Activated gamma-delta T cell treated with Interleukin-2 at 50 U/mL for 16 hours (primary cell): ENCODE measurements around the gene SEMA5B.

Experiments used
- DNase-seq: peaks from one replicate; pipeline ENCODE4 v3.0.0-alpha.2; 2020

Gene SEMA5B

DNA sequence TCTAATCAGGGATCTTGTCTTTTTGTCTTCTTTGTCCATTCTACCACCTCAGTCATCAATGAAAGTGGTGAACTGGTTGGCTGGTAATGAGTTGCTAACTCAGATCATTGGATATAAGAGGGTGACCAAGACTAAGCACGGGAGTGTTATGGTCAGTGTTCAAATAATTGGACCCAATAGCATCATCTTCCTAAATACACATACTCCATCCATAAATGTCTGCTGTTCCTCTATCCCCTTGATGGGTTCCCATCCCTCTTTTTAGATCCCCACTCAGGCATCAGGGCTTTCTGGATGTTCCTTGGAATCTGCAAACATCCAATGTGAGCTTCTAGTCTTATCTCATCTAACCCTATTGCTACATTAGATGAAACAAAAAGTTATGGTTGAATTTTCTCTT lies 3.5 kb downstream of the SEMA5B start:
- no peak for DNase-seq

DNA sequence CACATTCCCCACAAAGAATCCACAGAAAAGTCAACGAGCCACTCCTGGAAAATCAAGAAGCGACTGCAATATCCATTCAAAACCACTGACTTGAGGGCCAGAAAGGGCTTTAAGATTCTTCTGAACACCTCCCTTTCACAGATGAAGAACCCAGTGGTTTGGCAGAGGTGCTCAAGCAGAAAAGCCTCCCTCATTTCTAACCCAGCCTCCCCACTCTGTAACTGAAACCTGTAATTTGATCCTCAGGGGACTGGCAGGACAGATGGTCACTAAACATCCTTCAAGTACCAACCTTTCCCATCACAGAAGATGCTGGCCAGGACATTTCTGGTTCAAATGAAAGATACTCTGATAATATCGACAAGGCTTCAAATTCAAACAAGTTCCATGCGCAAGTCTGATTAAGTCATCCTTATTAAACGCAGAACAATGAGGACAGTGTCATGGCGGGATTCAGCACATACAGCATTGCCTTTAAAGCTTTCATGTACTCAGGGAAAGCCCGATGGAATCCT lies 5.5 kb downstream of the SEMA5B start:
- no peak for DNase-seq

DNA sequence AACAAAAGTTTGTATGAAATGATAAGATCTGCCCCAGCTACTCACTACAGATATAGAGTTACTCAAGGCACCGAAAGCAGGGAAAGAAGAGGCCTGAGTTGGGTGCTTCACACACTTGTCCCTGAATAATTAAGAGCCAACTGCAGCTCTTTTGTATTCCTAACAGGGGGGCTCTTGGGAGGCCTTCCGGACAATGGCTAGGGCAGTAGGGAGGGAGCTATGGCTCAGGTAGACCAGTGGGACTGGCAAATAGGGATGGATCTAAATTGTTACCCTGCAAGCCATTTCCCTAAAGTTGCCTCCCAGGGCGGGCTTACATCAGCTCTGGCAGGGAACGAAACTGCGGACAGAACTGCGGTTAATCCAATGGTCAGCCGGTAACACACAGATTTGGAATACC lies 6.2 kb downstream of the SEMA5B start:
- no peak for DNase-seq

DNA sequence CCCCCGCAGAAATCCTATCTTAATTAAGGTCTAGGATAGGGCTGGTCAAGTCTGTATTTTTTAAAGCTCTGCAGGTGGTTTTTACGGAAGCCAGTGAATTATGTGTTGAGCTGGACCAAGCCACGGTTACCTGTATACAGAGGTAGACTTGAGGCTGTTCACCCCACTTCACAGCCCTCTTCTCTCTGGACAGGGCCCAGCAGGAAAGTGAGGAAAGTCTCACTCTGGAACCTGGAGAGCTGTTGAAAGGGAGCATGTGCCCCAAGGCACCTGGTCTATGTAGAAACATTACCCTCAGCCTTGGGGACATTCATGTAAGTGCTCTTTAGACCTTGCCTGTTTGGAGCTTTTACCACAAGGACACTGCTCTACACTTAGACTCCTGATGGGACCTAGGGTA lies 6.9 kb downstream of the SEMA5B start:
- no peak for DNase-seq

DNA sequence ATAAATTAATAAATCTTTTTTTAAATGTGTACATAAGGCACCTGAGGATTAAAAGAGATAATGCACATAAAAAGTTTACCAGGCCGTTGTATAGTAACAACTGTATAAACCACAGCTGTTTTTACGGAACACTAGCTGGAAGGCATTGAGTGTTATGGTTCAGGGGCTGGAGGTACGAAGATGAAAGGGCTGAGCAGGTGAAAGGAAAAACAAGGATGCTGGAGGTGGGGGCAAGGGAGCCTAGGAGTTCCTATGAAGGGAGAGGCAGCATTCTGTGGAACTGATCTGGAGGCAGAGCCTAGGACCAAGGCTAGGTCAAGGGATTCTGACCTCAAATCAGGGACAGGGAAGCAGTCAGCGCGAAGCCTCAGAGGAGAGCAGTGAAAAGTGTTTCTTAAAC lies 8.0 kb downstream of the SEMA5B start:
- DNase-seq = no peak

DNA sequence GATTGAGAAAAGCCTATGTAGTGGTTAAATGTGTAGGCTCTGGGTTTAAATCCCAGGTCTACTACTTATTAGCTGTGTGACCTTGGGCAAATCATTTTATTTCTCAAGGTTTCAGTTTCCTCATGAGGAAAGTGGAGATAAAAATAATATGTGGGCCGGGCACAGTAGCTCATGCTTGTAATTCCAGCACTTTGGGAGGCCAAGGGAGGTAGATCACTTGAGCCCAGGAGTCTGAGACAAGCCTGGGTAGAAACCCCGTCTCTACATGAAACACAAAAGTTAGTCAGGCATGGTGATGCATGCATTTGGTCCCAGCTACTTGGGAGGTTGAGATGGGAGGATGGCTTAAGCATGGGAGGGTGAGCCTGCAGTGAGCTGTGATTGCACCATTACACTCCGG lies 8.4 kb downstream of the SEMA5B start:
- DNase-seq = no peak

DNA sequence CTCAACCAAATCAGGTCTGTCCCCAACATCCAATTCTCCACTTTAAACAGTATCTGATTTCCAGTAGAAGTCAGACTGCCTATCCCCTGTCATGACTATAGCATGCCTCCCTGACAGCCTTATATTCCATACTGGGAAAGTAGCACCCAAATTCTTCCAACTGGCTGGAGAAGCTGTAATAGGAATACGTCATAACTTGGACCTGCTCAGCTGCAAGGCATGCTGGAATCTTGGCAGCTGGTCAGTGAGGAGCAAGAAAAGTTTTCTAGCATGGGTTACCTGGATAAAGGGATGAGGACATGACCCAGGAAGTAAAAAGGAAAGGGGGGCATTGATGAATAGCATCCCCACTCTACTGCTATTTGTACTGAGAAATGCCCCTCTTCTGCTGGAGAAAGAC lies 8.9 kb downstream of the SEMA5B start:
- DNase-seq = no peak

DNA sequence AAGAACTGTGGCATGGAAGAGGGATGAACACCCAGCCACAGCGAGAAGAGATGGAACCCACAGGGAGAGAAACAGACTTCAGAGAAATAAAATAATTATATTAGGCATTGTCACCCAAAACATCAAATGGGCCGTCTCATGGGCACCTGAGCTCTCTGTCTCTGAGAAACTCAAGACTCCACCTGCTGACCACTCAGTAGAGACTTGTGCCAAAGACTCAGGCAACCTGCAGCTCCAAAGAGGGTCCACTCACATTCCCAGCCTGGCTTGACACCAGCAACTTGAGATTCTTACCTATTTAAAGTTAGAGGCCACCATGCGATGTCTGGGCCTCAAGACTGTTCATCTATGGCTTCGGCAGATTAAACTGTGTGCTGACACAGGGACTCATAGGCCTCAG lies 12.0 kb downstream of the SEMA5B start:
- DNase-seq = no peak

DNA sequence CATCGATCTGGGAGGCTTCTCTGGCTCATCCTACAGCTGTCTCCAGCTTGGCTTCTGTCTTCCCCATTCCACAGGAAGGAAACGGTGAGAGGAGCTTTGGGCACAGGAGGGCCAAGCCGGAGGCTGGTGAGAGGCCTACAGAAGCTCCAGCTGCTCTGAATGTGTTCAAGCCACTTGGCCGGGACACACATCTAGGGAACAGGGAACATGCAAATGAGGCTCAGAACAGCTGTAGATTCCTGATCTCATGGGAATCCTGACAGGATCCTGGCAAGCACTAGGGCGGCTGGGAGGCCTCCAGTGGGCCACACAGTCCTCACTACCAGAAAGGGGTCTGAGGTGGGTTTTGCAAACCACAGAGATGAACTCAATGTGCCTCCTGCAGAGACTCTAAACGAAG lies 13.7 kb downstream of the SEMA5B start:
- DNase-seq = no peak

DNA sequence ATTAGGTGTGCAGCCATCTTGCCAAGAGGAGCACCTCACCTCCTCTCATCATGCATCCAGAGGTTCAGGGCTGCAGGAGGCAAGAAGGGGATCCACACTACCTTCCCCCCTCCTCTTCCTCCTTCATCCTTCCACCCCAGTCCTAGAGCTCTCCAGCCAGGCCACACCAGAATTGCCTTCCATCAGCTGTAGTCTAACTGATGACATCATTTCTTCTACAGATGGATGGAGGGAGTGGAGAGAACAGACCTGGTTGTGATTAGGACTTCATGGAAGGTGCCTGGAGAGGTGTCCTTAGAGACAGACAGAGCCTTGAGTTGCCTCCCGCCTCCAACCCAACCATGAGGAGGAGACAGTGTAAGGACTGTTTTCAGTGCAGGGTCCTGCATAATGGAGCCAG lies 14.9 kb downstream of the SEMA5B start:
- no peak for DNase-seq

DNA sequence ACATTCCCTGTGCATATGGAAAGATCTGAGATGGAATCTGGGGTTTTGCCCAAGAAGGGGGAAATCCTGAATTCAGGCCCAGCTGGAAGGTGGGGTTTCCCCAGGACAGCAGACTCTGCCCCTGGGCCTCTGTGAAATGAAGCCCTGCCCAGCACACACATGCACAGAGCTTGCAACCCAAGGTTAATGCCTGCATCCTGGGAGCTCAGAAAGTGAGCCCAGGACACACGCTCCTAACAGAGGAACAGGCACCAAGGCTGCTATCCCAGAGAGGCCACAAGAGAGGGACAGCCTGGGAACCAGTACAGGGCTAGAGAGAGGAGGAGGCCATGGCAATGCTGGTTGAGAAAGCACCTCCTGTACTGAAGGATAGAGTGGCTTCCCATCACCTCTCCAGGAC lies 16.1 kb downstream of the SEMA5B start:
- DNase-seq = no peak

DNA sequence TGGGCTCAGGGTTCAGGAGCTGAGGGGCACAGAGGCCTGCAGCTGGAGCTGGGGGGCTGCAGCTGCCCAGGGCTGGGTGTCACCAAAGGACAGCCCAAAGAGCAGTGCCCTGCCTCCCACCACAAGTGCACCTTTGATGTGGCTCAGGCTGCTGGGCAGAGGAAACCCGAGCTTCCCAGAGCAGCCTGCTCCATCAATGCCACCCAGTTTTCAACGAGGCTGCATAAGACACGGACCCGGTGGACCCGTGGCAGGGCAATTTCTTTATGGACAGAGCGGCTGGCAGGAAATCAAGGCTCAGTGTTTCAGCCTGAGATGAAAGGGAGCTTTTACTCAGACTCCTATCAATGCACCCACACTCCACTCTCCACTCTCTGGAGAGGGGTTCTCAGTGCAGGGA lies 18.7 kb downstream of the SEMA5B start:
- DNase-seq = no peak

DNA sequence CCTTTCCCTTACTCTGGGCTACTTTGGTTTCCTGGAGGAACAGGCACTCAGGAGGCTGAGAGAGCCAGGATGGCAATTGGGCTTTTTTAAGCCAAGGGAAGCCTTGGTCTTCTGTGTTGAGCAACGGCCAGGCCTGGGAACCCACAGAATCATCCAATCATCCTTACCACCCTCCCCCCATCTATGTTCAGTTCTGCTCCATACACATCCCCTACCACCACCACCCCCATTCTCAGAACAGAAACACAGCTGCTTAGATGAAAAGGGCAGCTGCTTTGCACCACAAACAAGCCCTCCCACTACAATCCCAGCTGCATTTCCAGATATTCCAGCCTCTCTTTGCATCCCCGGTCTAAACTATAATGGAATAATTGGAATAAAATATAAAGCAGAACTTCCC lies 21.0 kb downstream of the SEMA5B start:
- DNase-seq = no peak

DNA sequence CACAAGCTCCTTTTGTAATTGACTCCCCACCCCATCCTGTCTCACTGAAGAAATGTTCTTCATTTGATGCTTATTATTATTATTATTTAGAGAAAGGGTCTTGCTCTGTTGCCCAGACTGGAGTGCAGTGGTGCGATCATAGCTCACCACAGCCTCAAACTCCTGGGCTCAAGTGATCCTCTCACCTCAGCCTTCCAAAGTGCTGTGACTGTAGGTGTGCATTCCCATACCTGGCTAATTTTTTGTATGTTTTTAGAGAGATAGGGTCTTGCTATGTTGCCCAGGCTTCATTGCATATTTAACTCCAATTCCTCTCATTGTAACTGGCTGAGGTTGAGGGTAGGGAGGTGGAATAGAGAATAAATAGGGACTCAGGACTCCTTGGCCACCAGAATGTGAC lies 22.3 kb downstream of the SEMA5B start:
- no peak for DNase-seq

DNA sequence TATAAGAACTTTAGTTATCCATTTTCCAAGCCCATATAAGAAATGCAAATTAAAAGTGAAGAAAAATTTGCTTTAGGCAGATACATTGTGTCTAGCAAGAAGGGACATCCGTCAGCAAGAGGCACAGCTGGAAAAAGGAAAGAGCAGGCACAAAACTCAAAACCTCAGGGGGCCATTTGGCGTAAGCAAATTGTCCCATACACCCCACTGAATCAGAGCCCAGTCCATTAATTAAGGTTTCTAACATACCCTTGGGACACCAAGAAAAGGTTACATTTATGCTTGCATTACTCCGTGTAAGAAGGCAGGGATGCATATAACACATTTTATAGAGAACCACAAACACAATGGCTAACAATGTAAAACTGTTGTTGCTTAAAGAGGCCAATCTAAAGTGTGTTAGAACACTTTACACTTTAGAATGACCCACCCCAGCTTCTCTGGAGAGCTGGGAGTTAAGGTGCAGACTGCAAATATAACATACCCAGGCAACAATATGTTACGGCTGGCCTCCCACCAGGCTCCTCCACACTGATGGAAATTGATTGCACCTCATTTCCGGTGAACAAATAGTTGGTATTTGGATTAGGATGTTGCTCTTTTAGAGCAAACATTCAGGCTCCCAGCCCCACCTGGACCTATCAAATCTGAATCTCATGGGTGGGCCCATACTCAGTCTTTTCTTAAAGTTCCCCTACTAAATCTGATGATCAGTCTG lies 23.2 kb downstream of the SEMA5B start:
- no peak for DNase-seq

DNA sequence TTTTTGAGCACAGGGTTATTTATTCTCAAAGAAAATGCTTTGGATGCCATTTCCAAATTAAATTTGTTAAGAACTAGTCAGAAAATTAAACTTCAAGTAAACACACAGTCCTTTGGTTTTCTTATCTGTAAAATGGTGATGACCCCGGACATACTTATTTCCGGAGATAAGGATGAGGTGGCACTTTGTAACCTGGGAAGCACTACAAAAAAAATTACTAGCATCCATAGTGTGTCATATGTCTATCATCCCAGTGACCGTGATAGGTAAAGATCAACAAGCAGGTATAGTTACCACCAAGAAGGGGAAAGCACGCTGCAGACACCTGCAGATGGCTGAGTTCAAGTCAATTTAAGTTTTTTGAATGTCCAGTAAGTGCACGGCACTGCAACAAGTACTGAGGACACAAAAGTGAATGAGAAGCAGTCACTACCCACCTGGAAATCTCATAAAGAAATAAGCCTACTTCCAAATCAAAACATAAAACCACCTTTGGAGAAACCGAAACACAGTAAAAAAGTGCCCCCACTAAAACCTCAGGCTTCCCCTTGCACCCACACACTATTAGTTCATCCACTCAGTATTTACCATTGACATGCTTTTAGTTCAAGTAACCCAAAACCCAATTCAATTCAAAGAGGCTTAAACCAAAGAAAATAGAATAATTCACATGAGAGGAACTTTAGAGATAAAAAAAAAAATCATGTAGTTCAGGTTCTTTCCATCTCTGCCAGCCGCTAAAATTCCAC lies 24.6 kb downstream of the SEMA5B start:
- DNase-seq = no peak

DNA sequence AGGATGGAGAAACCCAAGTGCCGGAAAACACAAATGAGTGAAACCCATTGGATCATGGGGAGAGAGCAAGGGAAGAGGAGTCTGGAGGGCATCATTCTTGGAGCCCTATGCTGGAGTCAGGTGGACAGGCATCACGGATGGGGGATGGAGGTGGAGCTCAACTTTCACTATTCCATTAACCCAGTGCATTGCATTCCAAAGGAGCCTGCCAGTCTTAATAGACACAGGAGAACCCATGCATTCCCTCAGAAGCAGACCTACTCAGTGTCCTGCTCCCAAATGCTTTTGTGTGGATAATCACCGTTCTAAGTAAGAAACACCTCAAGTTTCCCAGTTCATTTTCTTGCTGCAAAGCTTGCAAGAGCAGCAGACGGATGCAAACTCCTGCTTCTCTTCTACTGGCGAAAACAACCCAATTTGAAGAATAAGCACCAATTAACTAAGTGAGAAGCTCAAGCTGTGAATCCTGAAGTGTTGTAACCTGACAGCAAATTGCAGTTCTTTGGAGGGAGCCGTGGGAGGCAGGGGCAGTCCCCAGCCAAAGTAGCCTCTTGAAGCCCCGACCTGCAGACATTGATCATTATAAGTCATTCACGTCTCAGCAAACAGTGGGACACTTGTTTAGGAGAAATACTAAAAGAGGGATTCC lies 25.3 kb downstream of the SEMA5B start:
- DNase-seq = no peak

DNA sequence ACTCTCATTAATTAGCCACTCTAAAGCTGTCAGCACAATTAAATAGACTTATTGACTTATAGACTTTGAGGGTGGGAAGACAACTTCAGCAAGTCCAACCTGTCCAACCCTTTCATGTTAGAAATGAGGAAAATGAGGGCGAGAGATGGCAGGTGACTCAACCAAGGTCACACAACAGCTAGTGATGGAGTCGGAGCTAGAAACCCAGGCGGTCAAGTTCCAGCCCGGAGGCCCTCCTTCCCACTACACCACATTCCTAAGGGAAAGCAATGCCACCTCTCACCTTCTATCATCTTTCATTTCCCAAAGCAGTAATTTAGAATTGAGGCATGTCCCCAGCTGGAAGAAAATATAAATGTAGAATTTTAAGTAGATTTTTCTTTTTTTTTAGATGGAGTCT lies 28.7 kb downstream of the SEMA5B start:
- no peak for DNase-seq

DNA sequence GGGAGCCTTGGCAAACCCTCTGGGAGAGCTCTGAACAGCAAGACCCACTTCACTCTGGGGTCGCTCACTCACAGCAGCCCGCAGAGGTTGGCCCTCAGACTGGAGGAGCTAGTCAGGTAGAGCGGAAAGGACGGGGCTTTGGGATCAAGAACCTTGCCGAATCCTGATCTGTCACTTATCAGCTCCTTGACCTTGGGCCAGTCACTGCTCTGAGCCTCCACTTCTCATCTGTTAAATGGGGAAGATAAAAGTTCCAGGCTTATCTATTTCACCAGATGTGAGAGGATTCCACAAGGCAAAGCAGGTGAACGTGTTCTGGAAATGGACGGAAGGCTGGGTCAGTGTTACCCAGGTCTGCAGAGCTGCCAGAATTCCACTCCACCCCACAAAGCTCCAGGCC lies 29.4 kb downstream of the SEMA5B start:
- no peak for DNase-seq

DNA sequence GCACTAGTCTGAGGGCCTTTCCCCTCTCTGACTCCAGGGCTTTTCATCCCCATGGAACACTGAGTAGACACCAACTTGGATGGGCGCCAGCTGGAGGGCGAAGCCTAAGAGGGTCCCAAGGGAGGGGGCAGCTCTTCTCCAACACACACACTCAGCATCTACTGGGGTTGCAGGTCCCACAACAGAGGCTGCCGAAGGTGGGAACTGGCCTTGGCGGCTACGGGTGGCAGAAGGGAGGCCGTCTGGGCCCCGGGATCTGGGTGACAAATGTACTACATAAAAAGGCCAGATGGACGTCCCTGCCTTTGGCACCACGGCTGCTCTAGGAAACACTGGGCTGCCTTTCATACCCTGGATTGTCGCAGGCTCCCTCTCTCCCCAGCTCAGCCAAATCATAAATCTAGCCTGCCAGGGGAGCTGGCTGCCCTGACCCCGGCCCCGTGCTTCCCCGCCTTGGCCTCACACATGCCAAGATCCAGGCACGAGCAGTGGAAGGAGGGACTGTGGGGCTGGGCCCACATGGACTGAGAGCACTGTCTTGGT lies 31.5 kb downstream of the SEMA5B start:
- no peak for DNase-seq

DNA sequence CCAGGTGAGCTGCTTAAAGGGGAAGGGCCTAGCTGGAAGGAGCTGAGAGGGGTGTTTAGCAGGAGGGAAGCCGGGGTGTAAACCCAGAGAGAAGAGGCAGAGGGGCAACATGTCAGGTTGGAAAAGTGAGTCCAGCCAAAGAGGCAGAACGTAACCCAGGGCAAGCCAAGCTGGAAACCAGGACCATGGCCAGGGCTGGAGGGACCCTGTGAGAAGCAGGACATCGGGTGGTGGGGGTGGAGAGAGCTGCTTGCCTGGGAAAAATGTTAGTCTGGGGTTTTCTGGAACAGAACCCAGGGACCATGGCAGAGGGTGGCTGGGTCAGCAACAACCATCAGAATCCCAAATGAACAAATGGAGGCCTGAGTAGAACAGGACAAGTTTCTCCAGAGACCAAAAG lies 32.6 kb downstream of the SEMA5B start:
- DNase-seq = no peak

DNA sequence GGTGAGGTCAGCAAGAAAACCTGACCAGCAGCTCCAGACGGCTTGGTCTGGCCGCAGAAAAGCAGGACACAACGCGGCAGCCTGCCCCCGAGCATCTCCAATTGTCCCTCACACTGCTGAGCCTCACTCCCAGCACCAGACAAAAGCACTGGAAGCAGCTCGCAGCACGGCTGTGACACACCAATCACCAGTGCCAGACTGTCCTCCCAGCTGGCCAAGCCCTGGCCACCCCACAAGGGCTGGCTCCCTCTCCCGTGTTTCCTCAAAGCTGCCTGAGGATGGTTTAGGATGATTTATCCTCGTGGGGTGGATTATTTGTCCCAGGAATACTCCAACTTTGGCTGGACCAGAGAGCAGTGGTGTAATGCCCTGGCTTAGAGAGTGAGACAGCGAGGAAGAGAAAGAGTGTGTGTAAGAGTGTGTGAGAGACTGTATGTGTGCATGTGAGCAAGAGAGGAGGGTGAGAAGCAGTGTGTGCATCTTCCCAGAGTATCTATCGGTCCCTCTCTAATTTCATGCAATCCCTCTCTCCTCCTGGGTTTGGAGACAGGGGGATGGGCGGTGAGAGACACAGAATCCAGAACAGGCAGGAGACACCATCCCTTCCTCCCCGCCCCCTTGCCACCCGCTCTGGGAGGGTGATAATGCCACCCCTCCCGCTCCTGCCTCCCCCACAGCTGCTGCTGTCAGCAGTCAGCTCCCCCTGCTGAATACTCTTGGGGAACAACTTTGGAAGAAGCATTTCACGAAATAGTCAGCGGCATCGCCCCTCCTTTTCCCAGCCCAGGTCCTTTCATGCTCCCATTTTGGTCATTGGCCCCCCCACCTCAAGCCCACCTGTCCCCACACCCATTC lies 34.2 kb downstream of the SEMA5B start:
- no peak for DNase-seq

DNA sequence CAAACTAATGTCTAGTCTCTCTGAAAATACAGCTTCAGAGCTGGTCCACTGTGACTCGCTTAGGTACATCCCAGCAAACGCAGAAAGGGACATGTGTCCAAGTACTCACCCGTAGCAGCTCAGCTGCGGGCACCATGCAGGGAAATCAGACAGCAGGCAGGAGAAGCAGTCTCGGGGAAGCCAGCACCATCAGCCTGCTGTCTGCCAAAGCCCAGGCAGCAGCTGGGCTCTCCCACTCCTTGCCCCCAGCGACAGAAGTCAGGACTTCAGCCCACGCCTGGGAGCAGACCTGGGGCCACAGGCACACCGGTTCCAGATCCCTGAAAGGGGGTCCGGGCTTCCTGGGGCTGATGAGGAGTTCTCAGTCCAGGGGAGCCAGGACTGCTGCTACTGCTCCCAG lies 34.9 kb downstream of the SEMA5B start:
- DNase-seq = no peak
